Choroid plexus epithelial cell (primary cell): ENCODE data around the gene FBXO15.
A peak's percentile ranks its signal among the peaks of the same experiment; 100 is the strongest.

Experiments
- DNase-seq: peaks from one replicate; pipeline ENCODE4 v3.0.0-alpha.2; 2010; ENCODE audit warnings: low read depth
- H3K4me3 ChIP-seq: 2 replicates; pipeline ENCODE4 v1.5.1; 2011; ENCODE audit warnings: low read depth, mild to moderate bottlenecking, control low read depth, low read length, moderate library complexity
- CTCF ChIP-seq: conservative IDR thresholded peaks from 2 replicates; pipeline ENCODE4 v1.5.1; 2011; ENCODE audit warnings: low read depth, mild to moderate bottlenecking, control low read depth, inconsistent platforms, low read length, moderate library complexity

Gene FBXO15

GRCh38 chr18:74147491-74147778 lies 199 bp downstream of the FBXO15 start:
- H3K4me3 ChIP-seq, result peak overlapping the region; percentile 86
- DNase-seq, result no peak
- no peak for TF ChIP-seq CTCF

GRCh38 chr18:74146756-74147155 lies 878 bp downstream of the FBXO15 start:
- no peak overlapping the region for H3K4me3 ChIP-seq
- TF ChIP-seq CTCF, result no peak
- DNase-seq, result peak; percentile 20

- no peak for TF ChIP-seq CTCF
- H3K4me3 ChIP-seq, result no peak overlapping the region
- DNase-seq, result peak; percentile 33
Observed at GRCh38 chr18:74142252-74142651, 5.4 kb downstream of the FBXO15 start.

- H3K4me3 ChIP-seq, result no peak overlapping the region
- no peak for TF ChIP-seq CTCF
- DNase-seq, result no peak
Observed at GRCh38 chr18:74141667-74142066, 6.0 kb downstream of the FBXO15 start.

GRCh38 chr18:74140582-74140981 lies 7.1 kb downstream of the FBXO15 start:
- DNase-seq, result no peak

GRCh38 chr18:74139888-74140287 lies 7.7 kb downstream of the FBXO15 start:
- H3K4me3 ChIP-seq, result no peak overlapping the region
- TF ChIP-seq CTCF, result no peak
- DNase-seq, result peak; percentile 76

More at GRCh38 chr18:74140582-74140981, 7.1 kb downstream of the FBXO15 start:
- H3K4me3 ChIP-seq, result no peak overlapping the region
- TF ChIP-seq CTCF, result no peak

- TF ChIP-seq CTCF, result no peak
- DNase-seq, result peak; percentile 23
- H3K4me3 ChIP-seq, result no peak overlapping the region
Observed at GRCh38 chr18:74139411-74139810, 8.2 kb downstream of the FBXO15 start.
